GM12891 (cell line): ENCODE results near the gene CELF5.
"Not testable (repeated sequence)": the region's sequence is repeated elsewhere in the genome, so short reads cannot be mapped to it uniquely, and the experiment has no call there.

ENCODE experiments used
- DNase-seq: peaks from one replicate; pipeline ENCODE4 v3.0.0; 2011; ENCODE audit warnings: low spot score; ENCODE audit not compliant: insufficient read length
- FAIRE-seq: peaks from 2 replicates; lab custom pipeline; 2011; peaks lifted over from hg19 to GRCh38; lab: Jason Lieb, UNC
- PAX5 ChIP-seq: IDR thresholded peaks from 2 replicates; pipeline ENCODE4 v1.6.1; 2011; ENCODE audit warnings: low read length, moderate library complexity, mild to moderate bottlenecking; ENCODE audit not compliant: insufficient read depth, severe bottlenecking
- POLR2A ChIP-seq: IDR thresholded peaks from 2 replicates; pipeline ENCODE4 v1.6.1; 2011; ENCODE audit warnings: low read depth, low read length, control low read depth
- POLR2AphosphoS5 ChIP-seq: IDR thresholded peaks from 2 replicates; pipeline ENCODE4 v1.6.1; 2011; ENCODE audit warnings: low read depth, low read length, control low read depth
- POU2F2 ChIP-seq: IDR thresholded peaks from 2 replicates; pipeline ENCODE4 v1.6.1; 2011; ENCODE audit warnings: low read depth, mild to moderate bottlenecking, control low read depth, low read length, moderate library complexity
- SPI1 ChIP-seq: IDR thresholded peaks from 2 replicates; pipeline ENCODE4 v1.6.1; 2011; ENCODE audit warnings: low read depth, low read length, control low read depth
- TAF1 ChIP-seq: IDR thresholded peaks from 2 replicates; pipeline ENCODE4 v1.6.1; 2011; ENCODE audit warnings: low read depth, low read length, control low read depth

The CELF5 gene

GRCh38 chr19:3319643-3320353 is 95.3 kb downstream of the CELF5 start:
- FAIRE-seq (no peak), DNase-seq (no peak)
- no peak for TF ChIP-seq POLR2A
- no peak for TF ChIP-seq POU2F2
- no peak for TF ChIP-seq TAF1
- no peak for TF ChIP-seq PAX5
- TF ChIP-seq POLR2AphosphoS5, result no peak
- no peak for TF ChIP-seq SPI1

- FAIRE-seq (no peak), DNase-seq (no peak)
- no peak for TF ChIP-seq SPI1
- no peak for TF ChIP-seq TAF1
- no peak for TF ChIP-seq POU2F2
- no peak for TF ChIP-seq PAX5
- no peak for TF ChIP-seq POLR2A
- TF ChIP-seq POLR2AphosphoS5, result no peak
These were observed 95.9 kb downstream of the CELF5 start for GRCh38 chr19:3320354-3320670.

DNA sequence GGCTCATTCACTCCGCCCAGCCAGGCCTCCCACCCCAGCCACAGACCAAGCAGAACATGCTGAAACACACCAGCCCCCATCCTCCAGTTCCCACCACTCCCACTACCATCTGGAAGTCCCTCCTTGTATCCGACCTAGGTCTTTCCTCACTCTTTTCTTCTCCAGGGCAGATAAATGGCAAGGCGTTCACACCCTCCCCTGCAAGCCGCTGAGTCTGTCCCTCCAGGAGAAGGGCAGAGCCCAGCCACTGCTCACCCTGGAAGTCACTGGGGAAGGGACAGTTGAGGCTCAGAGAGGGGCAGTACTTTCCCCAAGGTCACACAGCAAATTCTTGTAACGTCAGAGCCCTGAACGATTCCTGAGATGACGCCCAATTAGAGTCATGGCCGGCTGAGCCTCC is 96.4 kb downstream of the CELF5 start:
- TF ChIP-seq SPI1, result no peak
- no peak for TF ChIP-seq POLR2A
- no peak for TF ChIP-seq POU2F2
- no peak for TF ChIP-seq TAF1
- no peak for TF ChIP-seq POLR2AphosphoS5
- TF ChIP-seq PAX5, result no peak
- FAIRE-seq, result no peak
- DNase-seq, result no peak

DNA sequence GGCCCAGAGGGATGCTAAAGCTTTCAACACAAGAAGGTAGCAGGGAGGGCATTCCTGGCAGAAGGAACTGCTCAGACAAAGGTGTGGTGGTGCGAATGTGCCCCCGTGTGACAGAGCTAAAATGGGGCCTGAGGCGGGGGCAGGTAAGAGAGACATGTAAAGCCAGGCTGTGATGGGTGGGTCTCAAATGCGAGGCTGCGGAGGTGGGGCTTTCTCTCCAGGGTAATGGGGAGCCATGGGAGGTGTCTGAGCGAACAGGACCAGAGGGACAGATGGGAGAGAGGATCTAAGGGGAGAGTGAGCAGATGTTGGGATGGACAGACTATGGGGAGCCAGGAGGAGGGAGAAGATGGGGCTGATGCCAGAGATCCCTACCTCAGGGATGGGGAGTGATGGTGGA is 97.2 kb downstream of the CELF5 start:
- DNase-seq, result no peak
- TF ChIP-seq SPI1 (no peak), PAX5 (no peak), POLR2AphosphoS5 (no peak), TAF1 (no peak), POU2F2 (no peak), POLR2A (no peak)
- no peak for FAIRE-seq

DNA sequence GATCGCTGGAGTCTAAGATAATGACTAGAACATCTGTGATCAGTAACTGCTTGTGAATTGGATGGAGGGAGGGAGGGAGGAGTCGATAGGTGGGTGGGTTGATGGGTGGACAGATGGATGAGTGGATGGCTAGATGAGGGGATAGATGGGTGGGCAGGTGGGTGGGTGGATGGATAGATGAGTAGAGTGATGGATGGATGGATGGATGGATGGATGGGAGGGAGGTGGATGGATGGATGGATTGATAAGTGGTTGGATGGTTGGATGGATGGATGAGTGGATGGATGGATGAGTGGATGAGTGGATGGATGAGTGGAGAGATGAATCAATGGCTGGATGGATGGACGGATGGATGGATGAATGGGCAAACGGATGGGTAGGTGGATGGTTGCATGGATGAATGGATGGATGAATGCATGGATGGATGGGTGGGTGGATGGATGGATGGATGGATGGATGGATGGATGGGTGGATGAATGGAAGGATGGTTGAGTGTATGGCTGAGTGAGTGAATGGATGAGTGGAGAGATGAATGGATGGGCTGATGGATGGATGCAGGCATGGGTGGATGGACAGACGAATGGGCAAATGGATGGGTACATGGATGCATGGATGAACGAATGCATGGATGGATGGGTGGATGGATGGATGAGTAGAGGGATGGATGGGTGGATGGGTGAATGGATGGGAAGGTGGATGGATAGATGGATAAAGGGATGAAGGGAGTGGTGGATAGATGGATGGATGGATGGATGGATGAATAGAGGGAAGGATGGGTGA is 97.9 kb downstream of the CELF5 start:
- FAIRE-seq, result no peak
- TF ChIP-seq TAF1 (no peak), POLR2A (no peak), POU2F2 (no peak), POLR2AphosphoS5 (no peak), PAX5 (no peak), SPI1 (no peak)
- no peak for DNase-seq

DNA sequence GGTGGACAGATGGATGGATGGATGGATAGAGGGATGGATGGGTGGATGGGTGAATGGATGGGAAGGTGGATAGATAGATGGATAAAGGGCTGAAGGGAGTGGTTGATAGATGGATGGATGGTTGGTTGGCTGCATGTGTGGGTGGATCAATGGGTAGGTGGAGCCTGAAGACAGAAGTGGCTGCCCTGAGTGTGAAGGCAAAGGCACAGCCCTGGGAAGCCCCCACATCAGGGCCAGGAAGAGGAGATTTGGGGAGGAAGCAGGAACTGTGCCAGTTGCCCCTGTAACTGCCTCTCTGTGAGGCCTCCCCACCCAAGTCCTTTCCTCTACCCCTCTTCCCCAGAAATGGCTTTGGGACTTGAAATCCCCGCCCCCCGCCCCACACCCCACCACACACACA is 98.6 kb downstream of the CELF5 start:
- TF ChIP-seq SPI1, result no peak
- no peak for TF ChIP-seq POU2F2
- no peak for TF ChIP-seq POLR2A
- no peak for TF ChIP-seq PAX5
- TF ChIP-seq POLR2AphosphoS5, result no peak
- FAIRE-seq (no peak), DNase-seq (no peak)

- TF ChIP-seq PAX5, result no peak
- TF ChIP-seq POU2F2, result no peak
- TF ChIP-seq POLR2A, result no peak
- no peak for TF ChIP-seq SPI1
- no peak for TF ChIP-seq POLR2AphosphoS5
- no peak for TF ChIP-seq TAF1
- DNase-seq (no peak), FAIRE-seq (no peak)
These were observed 99.2 kb downstream of the CELF5 start for GRCh38 chr19:3323658-3324057.

DNA sequence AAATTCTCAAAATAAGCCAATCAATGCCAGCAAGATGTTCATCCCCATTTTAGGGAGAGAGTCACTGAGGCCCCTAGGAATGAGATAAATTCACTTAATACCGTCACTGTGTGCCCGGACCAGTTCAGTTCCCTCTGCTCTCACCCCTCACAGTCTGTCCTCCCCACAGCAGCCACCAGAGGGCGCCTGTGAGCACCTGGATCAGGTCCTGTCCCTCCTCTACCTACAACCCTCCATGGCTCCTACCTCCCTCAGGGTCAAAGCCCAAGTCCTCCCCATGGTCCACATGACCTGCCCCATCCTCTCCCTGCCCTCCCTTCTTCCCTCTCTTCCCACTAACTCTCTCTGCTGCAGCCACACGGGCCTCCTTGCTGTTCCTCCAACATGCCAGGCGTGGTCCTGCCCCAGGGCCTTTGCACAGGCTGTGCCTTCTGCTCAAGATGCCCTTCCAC is 100.0 kb downstream of the CELF5 start:
- DNase-seq, result no peak
- TF ChIP-seq POLR2AphosphoS5 (no peak), POLR2A (no peak), SPI1 (no peak)
- peak; percentile 45 for FAIRE-seq

GRCh38 chr19:3325451-3325850 is 101.0 kb downstream of the CELF5 start:
- FAIRE-seq, result no peak
- no peak for DNase-seq
- TF ChIP-seq PAX5, result no peak
- TF ChIP-seq POU2F2, result no peak
- TF ChIP-seq POLR2A, result no peak
- no peak for TF ChIP-seq TAF1

- FAIRE-seq (no peak), DNase-seq (no peak)
- TF ChIP-seq SPI1 (no peak), POLR2A (no peak), PAX5 (no peak), POLR2AphosphoS5 (no peak), POU2F2 (no peak), TAF1 (no peak)
These were observed 104.3 kb downstream of the CELF5 start for GRCh38 chr19:3328743-3329142.

DNA sequence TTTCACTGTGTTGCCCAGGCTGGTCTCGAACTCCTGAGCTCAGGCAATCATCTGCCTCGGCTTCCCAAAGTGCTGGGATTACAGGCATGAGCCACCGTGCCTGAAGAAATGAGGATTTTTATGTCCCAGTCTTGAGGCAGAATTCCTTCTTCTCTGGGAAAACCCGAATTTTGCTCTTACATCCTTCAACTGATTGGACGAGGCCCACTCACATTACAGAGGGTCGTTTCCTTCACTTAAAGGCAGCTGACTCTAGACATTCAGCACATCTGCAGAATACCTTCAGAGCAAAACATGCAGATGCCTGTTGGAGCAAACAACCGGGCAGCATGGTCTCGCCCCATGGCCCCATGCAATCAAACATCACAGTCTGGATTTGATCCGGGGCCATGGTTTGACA is 105.6 kb downstream of the CELF5 start:
- FAIRE-seq (no peak), DNase-seq (no peak)

GRCh38 chr19:3332232-3332631 is 107.8 kb downstream of the CELF5 start:
- not testable (repeated sequence) for DNase-seq, FAIRE-seq

More for the DNA sequence above, 105.6 kb downstream of the CELF5 start:
- TF ChIP-seq POLR2A (no peak), PAX5 (no peak), POLR2AphosphoS5 (no peak), SPI1 (no peak), TAF1 (no peak), POU2F2 (no peak)
